CD4-positive, alpha-beta T cell treated with Interleukin-10 for 1 hour (primary cell): ENCODE results near the gene NRXN2.
"Not testable (repeated sequence)": the region's sequence is repeated elsewhere in the genome, so short reads cannot be mapped to it uniquely, and the experiment has no call there.

Experiments
- DNase-seq: peaks from one replicate; pipeline ENCODE4 v3.0.0-alpha.2; 2020

The NRXN2 gene

GRCh38 chr11:64720167-64720566, 2.8 kb downstream of the NRXN2 start:
- no peak for DNase-seq

DNA sequence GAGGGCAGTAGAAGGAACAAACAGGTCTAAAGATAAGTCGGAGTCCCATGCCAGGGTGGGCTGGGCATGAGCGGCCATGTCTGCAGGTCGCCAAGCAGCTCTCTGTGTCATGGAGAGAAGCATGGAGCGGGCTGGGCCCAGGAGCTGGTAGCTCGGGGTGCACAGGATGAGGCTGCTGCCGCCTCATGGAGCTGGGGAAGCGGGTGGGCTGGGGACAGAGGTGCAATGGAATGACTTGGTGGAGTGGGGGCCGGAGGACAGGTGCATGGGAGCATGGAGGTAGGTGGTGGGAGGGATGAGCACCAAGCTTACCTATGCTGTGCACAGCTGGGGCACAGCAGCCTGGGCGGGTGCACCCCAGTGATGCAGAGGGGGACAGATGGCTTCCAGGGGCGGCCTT, 3.6 kb downstream of the NRXN2 start:
- no peak for DNase-seq

DNA sequence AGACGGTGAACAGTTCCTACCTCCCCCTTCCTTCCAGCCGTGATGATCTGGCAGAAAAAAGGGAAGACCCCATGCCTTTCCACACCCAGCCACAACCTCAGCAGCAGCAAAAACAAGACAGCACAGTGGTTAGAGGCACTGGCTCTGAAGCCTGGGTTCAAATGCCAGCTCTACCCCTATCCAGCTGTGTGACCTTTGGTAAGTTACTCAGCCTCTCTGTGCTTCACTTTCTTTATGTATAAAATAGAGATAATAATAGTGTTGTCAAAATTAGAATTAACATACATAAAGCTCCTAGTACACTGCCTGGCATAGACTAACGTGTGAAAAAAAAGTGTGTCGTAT, 4.2 kb downstream of the NRXN2 start:
- no peak for DNase-seq

DNA sequence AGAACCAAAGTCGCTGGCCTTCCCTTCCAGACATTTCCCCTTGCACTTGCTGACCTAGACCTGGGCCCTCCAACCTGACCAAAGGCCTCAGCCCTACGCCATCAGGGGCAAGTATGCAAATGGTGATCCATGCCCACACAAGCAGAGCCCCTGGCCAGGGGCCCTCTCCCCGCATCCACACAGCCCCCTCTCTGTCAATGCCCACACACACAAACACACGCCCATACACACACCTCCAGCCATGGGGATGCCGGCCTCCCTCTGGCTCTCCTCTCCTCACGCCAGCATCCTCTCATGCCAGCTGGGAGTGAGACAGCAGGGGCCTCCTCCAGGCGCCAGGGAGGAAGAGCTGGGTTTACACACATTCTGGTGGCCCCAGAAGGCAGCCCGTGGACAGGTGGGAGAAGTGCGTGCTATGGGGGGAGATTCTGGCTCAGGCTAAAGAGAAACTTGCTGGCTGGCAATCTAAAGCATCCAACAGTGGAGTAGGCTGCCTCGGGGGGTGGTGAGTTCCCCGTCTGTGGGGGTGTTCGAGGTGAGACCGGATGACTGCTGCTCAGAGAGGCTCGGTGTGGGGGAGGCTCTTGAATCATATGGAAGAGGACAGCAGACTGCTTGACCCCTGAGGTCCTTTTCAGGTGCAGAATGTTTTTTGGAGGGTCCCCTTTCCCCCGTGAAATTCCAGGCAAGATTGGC, 4.8 kb downstream of the NRXN2 start:
- DNase-seq = no peak

DNA sequence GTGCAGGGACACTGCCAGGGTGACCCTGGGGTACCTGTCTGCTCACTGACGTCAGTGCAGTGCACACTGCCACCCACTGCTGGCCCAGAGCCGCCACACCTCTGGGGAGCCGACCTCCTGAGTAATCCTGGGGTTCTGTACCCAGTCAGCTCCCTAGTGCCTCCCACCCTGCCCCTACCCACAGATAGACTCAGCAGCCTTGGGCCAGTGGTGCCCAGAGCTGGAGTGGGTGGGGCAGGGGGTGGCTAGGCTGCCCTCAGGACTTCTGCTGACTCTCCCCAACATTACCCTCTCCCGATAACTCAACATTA, 5.8 kb downstream of the NRXN2 start:
- no peak for DNase-seq

DNA sequence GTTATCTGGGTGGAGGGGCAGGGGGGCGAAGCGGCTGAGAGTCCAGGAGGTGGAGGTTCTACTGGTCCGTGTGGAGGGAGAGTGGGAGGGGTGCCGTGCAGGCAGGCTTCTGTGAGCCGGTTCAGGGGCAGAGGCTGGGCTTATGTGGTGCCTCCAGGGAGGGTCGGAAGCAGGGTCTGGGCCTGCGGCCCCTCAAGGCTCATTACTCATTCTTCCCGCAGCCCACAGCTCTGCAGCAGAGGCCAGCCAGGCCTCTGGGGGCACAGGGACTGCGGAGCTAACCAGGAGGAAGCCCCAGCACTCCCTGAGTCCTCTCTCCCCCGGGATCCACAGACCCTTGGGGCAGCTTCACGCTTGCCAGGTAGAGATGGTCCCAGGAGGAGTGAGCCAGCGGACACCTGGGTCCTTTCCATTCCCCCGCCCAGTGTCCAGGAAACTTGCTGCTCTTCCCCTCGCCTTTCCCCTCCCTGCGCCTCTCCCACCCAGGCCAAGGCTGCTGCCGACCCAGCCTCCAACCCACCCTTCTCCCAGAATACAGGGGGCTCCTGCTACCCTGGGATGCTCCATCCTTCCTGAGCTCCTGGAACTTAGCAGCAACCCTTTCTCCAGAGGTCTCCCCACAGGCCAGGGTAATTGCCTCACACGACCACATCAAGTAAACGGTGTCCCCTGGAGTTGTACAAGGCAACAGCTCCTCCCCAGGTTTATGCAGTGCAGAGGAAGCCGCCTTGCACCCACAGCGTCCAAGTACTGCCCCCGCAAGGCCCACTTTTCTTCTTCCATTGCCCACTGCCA, 6.3 kb downstream of the NRXN2 start:
- no peak for DNase-seq

DNA sequence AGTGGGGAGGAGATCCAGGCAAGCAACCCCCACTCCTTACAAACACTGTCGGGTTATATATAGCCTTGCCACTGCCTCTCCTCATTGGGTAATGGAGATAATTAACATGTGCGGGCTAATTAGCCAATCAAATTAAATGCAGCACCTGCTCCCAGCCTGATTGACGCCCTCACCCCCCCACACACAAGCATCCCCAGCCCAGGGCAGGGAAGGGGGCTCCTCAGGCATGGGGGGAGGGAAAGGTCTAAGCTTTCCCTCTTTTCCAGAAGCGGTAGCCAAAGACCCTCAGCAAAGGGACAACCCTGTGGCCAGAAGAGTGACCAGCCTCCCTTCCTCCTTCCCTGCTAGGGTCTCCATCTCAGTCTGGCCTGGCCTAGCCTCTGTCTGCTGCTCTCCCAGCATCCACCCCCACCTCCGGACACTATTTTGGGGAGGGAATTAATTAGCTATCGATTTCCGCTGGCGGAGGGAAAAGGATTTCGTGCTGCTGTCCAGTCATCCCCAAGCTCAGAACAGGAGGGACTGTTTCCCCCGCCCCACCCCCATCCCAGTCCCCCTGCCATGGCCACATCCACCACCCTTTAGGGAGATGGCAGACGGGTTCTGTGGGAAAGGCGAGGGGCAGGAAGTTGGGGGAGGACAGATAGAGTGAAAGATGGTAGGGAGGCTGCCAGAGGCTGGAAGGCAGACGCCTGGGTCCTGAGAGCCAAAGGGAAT, 7.1 kb downstream of the NRXN2 start:
- DNase-seq = no peak

DNA sequence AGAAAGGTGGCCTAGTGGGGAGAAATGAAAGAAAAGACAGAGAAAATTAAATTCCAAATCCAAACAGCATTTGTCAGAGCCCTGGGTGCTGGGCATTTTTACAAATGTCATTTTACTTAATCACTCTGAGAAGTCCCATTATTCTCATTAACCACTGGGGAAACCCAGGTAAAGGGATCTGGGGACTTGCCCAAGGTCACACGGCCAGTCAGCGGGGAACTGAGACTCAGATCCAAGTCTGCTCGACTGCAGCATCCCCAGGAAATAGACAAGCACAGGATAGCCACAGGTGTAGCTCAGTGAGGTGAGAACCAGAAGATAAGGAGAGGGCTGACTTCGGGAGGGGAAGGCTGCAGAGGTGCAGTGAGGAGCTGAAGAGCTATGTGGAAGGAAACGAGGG, 7.9 kb downstream of the NRXN2 start:
- DNase-seq = no peak

- DNase-seq = no peak
Measured at GRCh38 chr11:64714666-64715065, 8.3 kb downstream of the NRXN2 start.

GRCh38 chr11:64713781-64714363, 9.1 kb downstream of the NRXN2 start:
- no peak for DNase-seq

GRCh38 chr11:64713016-64713707, 9.8 kb downstream of the NRXN2 start:
- DNase-seq = peak; percentile 17

GRCh38 chr11:64712430-64713015, 10.5 kb downstream of the NRXN2 start:
- DNase-seq = peak; percentile 26

- DNase-seq = no peak
Measured at GRCh38 chr11:64711956-64712362, 11.0 kb downstream of the NRXN2 start.

DNA sequence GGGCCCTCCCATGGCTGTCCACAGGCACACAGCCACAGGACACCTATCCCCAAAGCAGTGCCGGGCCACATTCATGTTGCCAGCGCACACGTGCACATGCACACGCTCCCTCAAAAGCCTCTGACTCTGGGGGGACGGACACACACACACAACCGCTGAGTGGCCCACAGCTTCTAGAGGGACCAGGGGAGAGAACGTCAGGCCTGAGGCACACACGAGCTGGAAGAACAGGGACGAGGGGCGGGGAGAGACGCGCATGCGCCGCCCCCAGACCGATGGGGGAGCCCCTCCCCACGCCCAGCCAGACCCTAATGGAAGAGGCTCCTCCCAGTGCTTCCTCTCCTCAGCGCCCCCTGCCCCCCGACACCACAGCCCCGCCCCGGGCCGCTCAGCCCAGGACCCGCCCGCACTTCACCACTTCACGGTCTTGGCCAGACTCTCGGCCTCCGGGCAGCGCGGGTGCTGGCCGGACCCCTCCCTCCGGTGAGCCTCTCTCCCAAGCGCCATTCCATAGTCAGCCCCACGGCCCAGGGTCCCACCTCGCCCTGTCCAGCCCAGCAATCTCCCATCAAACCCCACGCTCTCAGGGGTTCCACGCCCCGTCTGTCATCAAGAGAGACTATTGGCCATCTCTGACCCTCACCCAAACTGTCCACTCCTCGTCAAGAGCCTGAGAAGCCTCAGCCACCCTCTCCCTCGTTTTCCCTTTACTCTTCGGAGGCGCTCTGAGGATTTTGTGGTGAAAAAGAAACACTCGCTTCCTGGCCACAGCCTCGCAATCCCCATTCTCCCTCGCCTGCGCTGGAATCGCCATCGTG, 11.7 kb downstream of the NRXN2 start:
- DNase-seq = no peak

DNA sequence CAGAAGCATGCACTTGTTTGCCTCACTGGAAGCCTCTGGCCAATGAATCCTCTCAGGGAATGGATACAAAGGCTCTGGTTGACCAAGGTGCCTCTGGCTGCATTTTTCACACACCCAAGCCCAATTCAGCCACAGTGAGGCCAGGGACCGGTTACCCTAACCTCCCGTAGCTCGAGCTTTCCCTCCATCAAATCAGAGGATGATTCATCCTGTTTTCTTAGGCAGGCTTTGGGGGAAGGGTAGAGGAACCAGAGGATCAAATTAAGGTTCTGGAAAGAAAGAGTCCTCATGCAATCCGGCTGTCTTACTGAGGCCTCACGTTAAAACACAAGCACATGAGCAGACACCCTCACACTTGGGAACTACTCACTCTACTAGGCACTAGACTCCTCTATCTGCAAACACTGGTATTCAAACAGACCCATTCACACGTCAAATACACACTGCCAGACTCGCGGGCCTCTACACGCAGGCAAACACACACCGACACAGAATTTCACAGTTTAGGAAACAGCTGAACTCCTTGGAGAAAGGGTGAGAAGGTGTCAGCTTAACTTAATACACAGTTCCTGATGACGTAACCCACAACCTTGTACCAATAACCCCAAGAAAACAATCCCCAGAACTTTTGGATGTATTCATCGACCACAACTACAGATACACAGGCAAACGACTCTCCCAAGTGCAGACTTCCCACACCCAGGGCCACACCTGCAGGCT, 12.4 kb downstream of the NRXN2 start:
- no peak for DNase-seq

GRCh38 chr11:64705501-64705900, 17.5 kb downstream of the NRXN2 start:
- DNase-seq = no peak

DNA sequence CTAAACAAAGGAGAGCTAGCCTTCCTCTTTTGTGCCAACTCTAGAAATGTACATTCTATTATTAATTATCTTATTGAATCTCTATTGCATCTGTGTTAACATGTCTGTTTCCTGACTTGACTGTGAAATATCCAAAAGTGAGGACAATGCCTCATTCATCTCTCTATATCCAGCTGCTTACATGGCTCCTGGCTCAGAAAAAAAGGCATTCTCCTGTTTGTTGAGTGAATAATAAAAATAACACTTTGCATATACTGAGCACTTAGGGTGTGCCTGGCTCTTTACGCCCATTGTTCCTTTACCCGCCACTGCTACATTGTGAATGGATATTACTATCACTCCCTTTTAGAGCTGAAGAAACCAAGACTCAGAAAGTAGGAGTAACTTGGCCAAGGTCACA, 19.9 kb downstream of the NRXN2 start:
- no peak for DNase-seq

GRCh38 chr11:64701956-64702355, 21.0 kb downstream of the NRXN2 start:
- not testable (repeated sequence) for DNase-seq

DNA sequence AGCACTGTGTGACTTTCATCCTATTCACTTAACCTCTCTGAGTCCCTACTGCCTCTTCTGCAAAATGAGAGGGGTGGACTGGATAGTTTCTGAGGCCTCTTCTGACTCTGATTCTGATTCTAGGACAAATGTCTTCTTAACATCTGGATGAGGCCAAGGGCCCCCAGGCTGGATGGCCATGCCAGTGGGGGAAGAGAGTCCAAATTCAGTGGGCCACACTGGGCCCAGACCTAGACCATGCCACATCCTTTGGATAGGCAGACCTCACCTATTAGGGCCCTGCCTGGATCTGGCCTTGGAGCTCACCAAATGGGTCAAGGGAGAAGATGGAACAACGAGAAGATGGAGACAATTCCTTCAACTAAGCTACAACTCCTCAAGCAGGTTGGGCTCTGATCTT, 24.6 kb downstream of the NRXN2 start:
- no peak for DNase-seq

DNA sequence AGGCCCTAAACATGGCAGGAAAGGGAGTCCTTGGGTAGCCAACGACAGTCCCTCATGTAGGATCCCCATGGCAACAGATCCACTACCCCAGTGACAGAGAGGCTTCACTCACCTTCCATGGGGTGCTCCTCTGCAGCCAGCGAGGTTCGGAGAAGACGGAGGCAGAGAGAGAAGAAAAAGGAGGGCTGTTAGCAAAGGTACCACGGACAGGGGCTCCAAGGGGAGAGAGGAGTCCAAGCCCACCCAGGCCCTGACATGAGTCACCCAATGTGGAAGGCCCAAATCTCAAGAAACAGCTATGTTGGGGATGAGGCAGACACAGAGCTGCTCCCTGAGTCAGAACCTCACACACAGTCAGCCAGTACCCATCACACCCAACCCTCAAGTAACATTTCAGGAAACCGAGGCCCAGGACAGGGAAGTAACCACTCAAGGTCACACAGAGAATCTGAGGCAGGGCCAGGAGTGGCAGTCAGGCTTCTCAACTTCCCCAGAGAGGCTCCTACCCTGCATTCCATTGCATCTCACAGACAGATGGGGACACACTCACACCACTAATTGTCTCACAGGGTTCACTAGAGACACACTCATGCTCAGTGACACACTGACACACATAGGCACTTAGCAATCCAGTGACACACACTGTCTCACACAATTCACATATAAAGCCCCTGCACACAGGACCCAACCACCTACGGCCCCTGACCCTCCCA, 25.2 kb downstream of the NRXN2 start:
- no peak for DNase-seq

- DNase-seq = no peak
Measured at GRCh38 chr11:64696045-64696444, 27.0 kb downstream of the NRXN2 start.
